Lower leg skin (tissue), 3 donors: ENCODE results near the gene APP.

Experiments used
- POLR2A ChIP-seq, 2 donors: fragments of 450-650 bp; IDR thresholded peaks; one replicate each; pipeline ENCODE4 v1.6.1; 2016 to 2017; ENCODE audit warnings: antibody characterized with exemption in 2 of 2, mild to moderate bottlenecking in 1 of 2, moderate library complexity in 1 of 2
- TF ChIP-seq, protein P1 (sequence below), 3 donors: fragments of 450-650 bp; IDR thresholded peaks; one replicate each; pipeline ENCODE4 v1.5.1; 2016; ENCODE audit warnings: antibody characterized with exemption in 3 of 3, mild to moderate bottlenecking in 3 of 3, moderate library complexity in 2 of 3

DNA sequence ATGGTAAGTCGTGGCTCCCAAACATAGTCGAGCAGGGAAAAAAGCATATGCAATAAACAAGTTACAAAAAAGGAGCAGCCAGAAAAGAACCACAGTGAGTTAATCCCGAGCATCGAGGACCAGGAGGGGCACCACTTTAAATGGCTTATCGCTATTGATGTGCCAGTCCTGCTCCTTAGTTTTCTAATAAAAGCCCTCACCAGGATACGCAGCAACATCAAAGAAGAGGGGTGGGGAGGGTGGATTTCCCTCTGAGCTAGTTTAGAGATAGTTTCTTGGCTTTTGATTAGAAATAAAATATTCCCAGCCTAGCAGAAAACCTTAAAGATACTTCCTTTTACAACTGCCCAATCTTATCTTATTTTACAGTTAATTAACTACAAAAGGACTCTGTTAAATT, 265.4 kb downstream of the APP start:
- TF ChIP-seq POLR2A (IDR thresholded peaks at IDR 0.05) = no peak
- TF ChIP-seq, protein P1, sequence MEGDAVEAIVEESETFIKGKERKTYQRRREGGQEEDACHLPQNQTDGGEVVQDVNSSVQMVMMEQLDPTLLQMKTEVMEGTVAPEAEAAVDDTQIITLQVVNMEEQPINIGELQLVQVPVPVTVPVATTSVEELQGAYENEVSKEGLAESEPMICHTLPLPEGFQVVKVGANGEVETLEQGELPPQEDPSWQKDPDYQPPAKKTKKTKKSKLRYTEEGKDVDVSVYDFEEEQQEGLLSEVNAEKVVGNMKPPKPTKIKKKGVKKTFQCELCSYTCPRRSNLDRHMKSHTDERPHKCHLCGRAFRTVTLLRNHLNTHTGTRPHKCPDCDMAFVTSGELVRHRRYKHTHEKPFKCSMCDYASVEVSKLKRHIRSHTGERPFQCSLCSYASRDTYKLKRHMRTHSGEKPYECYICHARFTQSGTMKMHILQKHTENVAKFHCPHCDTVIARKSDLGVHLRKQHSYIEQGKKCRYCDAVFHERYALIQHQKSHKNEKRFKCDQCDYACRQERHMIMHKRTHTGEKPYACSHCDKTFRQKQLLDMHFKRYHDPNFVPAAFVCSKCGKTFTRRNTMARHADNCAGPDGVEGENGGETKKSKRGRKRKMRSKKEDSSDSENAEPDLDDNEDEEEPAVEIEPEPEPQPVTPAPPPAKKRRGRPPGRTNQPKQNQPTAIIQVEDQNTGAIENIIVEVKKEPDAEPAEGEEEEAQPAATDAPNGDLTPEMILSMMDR (IDR thresholded peaks at IDR 0.05) = no peak
